ENCODE data around the gene FGFR2. TPM values are rescaled to one million over a fixed set of nuclear protein-coding genes. Genes with fewer than 3 reads are reported as not detected.

FGFR2 gene
- total RNA-seq, 2 experiments from 2014 or later: not detected

- Histone ChIP-seq H3K27ac (ENCODE audit: low read depth, low read length, poor library complexity, severe bottlenecking) (no peak overlapping the region), H3K36me3 (ENCODE audit: insufficient read depth, low read length) (no peaks in the 10 kb centered on the region), H4K20me1 (ENCODE audit: insufficient read depth, low read length) (no peaks in the 10 kb centered on the region), H3K9me2 (ENCODE audit: insufficient read depth, low read length) (no peaks in the 10 kb centered on the region), H2AFZ (ENCODE audit: low read length) (no peak overlapping the region), H3K79me2 (ENCODE audit: insufficient read depth, low read depth, low read length) (no peaks in the 10 kb centered on the region), H3K4me3 (ENCODE audit: low read depth, low read length, poor library complexity, severe bottlenecking) (no peak overlapping the region), H3K4me2 (ENCODE audit: low read length) (no peak overlapping the region), H3K4me1 (ENCODE audit: insufficient read depth, low read length, poor library complexity, severe bottlenecking) (no peaks in the 10 kb centered on the region), H3K9me3 (ENCODE audit: low read length) (no peaks in the 10 kb centered on the region)
- DNase-seq (ENCODE audit: low spot score): no peak
- no peak for TF ChIP-seq EZH2phosphoT487 (IDR thresholded peaks at IDR 0.05; ENCODE audit: borderline replicate concordance, low read depth, low read length)
- no peak for TF ChIP-seq CTCF (conservative IDR thresholded peaks at IDR 0.05; ENCODE audit: low read length)
- no TSS peak for BruUV-seq (replicated peaks)
- intact Hi-C loops (cut with micrococcal nuclease; ENCODE audit: unreplicated experiment): no loop called here
- ChIA-PET CTCF (ENCODE audit: unreplicated experiment) (no interaction called here), POLR2A (no interaction called here)
Measured at GRCh38 chr10:121645696-121646095, 47.5 kb upstream of the FGFR2 start.

GRCh38 chr10:121644501-121644900 is 46.3 kb upstream of the FGFR2 start:
- intact Hi-C loops (cut with micrococcal nuclease; ENCODE audit: unreplicated experiment): no loop called here
- H3K79me2 ChIP-seq (ENCODE audit: insufficient read depth, low read depth, low read length): no peaks in the 10 kb centered on the region
- H3K27ac ChIP-seq (ENCODE audit: low read depth, low read length, poor library complexity, severe bottlenecking): no peak overlapping the region
- H3K9me3 ChIP-seq (ENCODE audit: low read length): no peaks in the 10 kb centered on the region
- ChIA-PET POLR2A (no interaction called here), CTCF (ENCODE audit: unreplicated experiment) (no interaction called here)
- no peaks in the 10 kb centered on the region for H4K20me1 ChIP-seq (ENCODE audit: insufficient read depth, low read length)
- TF ChIP-seq CTCF (conservative IDR thresholded peaks at IDR 0.05; ENCODE audit: low read length) (no peak), EZH2phosphoT487 (IDR thresholded peaks at IDR 0.05; ENCODE audit: borderline replicate concordance, low read depth, low read length) (no peak)
- H3K4me3 ChIP-seq (ENCODE audit: low read depth, low read length, poor library complexity, severe bottlenecking): no peak overlapping the region
- no peaks in the 10 kb centered on the region for H3K9me2 ChIP-seq (ENCODE audit: insufficient read depth, low read length)
- DNase-seq (ENCODE audit: low spot score): no peak
- BruUV-seq (replicated peaks): no TSS peak
- no peaks in the 10 kb centered on the region for H3K4me1 ChIP-seq (ENCODE audit: insufficient read depth, low read length, poor library complexity, severe bottlenecking)
- no peaks in the 10 kb centered on the region for H3K36me3 ChIP-seq (ENCODE audit: insufficient read depth, low read length)
- H2AFZ ChIP-seq (ENCODE audit: low read length): no peak overlapping the region
- H3K4me2 ChIP-seq (ENCODE audit: low read length): no peak overlapping the region

GRCh38 chr10:121640266-121640665 is 42.0 kb upstream of the FGFR2 start:
- no peak overlapping the region for H2AFZ ChIP-seq (ENCODE audit: low read length)
- no peaks in the 10 kb centered on the region for H3K9me2 ChIP-seq (ENCODE audit: insufficient read depth, low read length)
- intact Hi-C loops (cut with micrococcal nuclease; ENCODE audit: unreplicated experiment): no loop called here
- H4K20me1 ChIP-seq (ENCODE audit: insufficient read depth, low read length): no peaks in the 10 kb centered on the region
- CTCF ChIA-PET (ENCODE audit: unreplicated experiment): no interaction called here
- H3K4me1 ChIP-seq (ENCODE audit: insufficient read depth, low read length, poor library complexity, severe bottlenecking): no peaks in the 10 kb centered on the region
- no peak for DNase-seq (ENCODE audit: low spot score)
- POLR2A ChIA-PET: no interaction called here
- no peak overlapping the region for H3K4me3 ChIP-seq (ENCODE audit: low read depth, low read length, poor library complexity, severe bottlenecking)
- H3K79me2 ChIP-seq (ENCODE audit: insufficient read depth, low read depth, low read length): no peaks in the 10 kb centered on the region
- no peak overlapping the region for H3K27ac ChIP-seq (ENCODE audit: low read depth, low read length, poor library complexity, severe bottlenecking)
- H3K9me3 ChIP-seq (ENCODE audit: low read length): no peaks in the 10 kb centered on the region
- TF ChIP-seq EZH2phosphoT487 (IDR thresholded peaks at IDR 0.05; ENCODE audit: borderline replicate concordance, low read depth, low read length): no peak
- TF ChIP-seq CTCF (conservative IDR thresholded peaks at IDR 0.05; ENCODE audit: low read length): no peak
- BruUV-seq (replicated peaks): no TSS peak
- no peaks in the 10 kb centered on the region for H3K36me3 ChIP-seq (ENCODE audit: insufficient read depth, low read length)
- H3K4me2 ChIP-seq (ENCODE audit: low read length): no peak overlapping the region

All from OCI-LY7 (cell line).